Mesenchymal stem cell (in vitro differentiated cells and primary cell): Measurements from ENCODE around the gene RUNX1.

Experiments used
- DNase-seq: peaks from one replicate; pipeline ENCODE4 v3.0.0-alpha.2; 2013
- H2AFZ ChIP-seq: one replicate; pipeline ENCODE4 v1.6.1; 2013; ENCODE audit warnings: low read depth, mild to moderate bottlenecking, control low read depth, inconsistent platforms, low read length, moderate library complexity
- H2AK5ac ChIP-seq: 2 replicates; pipeline ENCODE4 v1.6.1; 2013; ENCODE audit warnings: low read length, moderate library complexity, mild to moderate bottlenecking, inconsistent platforms; ENCODE audit not compliant: severe bottlenecking
- H2BK120ac ChIP-seq: one replicate; pipeline ENCODE4 v1.6.1; 2013; ENCODE audit warnings: low read depth, mild to moderate bottlenecking, inconsistent platforms, low read length, moderate library complexity
- H2BK12ac ChIP-seq, 2 experiments: one replicate each; pipeline ENCODE4 v1.6.1; 2013; ENCODE audit warnings: inconsistent platforms in 2 of 2, low read length in 2 of 2, mild to moderate bottlenecking in 2 of 2, moderate library complexity in 2 of 2, control low read depth in 1 of 2
- H2BK15ac ChIP-seq: one replicate; pipeline ENCODE4 v1.6.1; 2013; ENCODE audit warnings: mild to moderate bottlenecking, low read depth, inconsistent platforms; ENCODE audit not compliant: poor library complexity, severe bottlenecking
- H2BK5ac ChIP-seq: 2 replicates; pipeline ENCODE4 v1.6.1; 2013; ENCODE audit warnings: low read depth, mild to moderate bottlenecking, low read length, control low read depth, inconsistent platforms; ENCODE audit not compliant: poor library complexity, severe bottlenecking
- H3K14ac ChIP-seq, 2 experiments: one replicate each; pipeline ENCODE4 v1.6.1; 2013; ENCODE audit warnings: inconsistent platforms in 2 of 2, low read length in 2 of 2, control low read depth in 1 of 2, mild to moderate bottlenecking in 1 of 2, moderate library complexity in 1 of 2
- H3K18ac ChIP-seq, 2 experiments: one replicate each; pipeline ENCODE4 v1.6.1; 2013; ENCODE audit warnings: inconsistent platforms in 2 of 2, low read length in 2 of 2, control low read depth in 1 of 2, low read depth in 1 of 2, mild to moderate bottlenecking in 1 of 2
- H3K23ac ChIP-seq, 2 experiments: one replicate each; pipeline ENCODE4 v1.6.1; 2013; ENCODE audit warnings: inconsistent platforms in 2 of 2, low read length in 2 of 2, mild to moderate bottlenecking in 2 of 2, moderate library complexity in 2 of 2, control low read depth in 1 of 2
- H3K27ac ChIP-seq: 2 replicates; pipeline ENCODE4 v1.5.1; 2013; ENCODE audit warnings: mild to moderate bottlenecking, moderate library complexity, low read length, control low read depth, inconsistent platforms; ENCODE audit not compliant: poor library complexity, severe bottlenecking
- H3K27me3 ChIP-seq, 2 experiments: 2 replicates each; pipeline versions ENCODE4 v1.6.1 to v1.7.0; 2013; ENCODE audit warnings: low read length in 2 of 2, mild to moderate bottlenecking in 2 of 2, moderate library complexity in 2 of 2, control low read depth in 1 of 2, inconsistent platforms in 1 of 2; ENCODE audit not compliant: control insufficient read depth in 1 of 2, insufficient read depth in 1 of 2
- H3K36me3 ChIP-seq, 2 experiments: 2 replicates each; pipeline versions ENCODE4 v1.6.1 to v1.7.0; 2013; ENCODE audit warnings: low read length in 2 of 2, control low read depth in 1 of 2, inconsistent platforms in 1 of 2, low read depth in 1 of 2, mild to moderate bottlenecking in 1 of 2; ENCODE audit not compliant: insufficient read depth in 2 of 2, control insufficient read depth in 1 of 2
- H3K4ac ChIP-seq, 2 experiments: one replicate each; pipeline ENCODE4 v1.6.1; 2013; ENCODE audit warnings: inconsistent platforms in 2 of 2, low read length in 2 of 2, mild to moderate bottlenecking in 2 of 2, moderate library complexity in 2 of 2, control low read depth in 1 of 2, low read depth in 1 of 2
- H3K4me1 ChIP-seq: 2 replicates; pipeline ENCODE4 v1.6.1; 2013; ENCODE audit warnings: low read depth, low read length, control low read depth; ENCODE audit not compliant: control insufficient read depth, insufficient read depth
- H3K4me2 ChIP-seq: 2 replicates; pipeline ENCODE4 v1.6.1; 2013; ENCODE audit warnings: low read length, mild to moderate bottlenecking, inconsistent platforms; ENCODE audit not compliant: poor library complexity, severe bottlenecking
- H3K4me3 ChIP-seq, 2 experiments: 2 replicates each; pipeline versions ENCODE4 v1.5.1 to v1.7.0; 2013; ENCODE audit warnings: low read length in 2 of 2, mild to moderate bottlenecking in 2 of 2, control low read depth in 1 of 2, low read depth in 1 of 2; ENCODE audit not compliant: insufficient read depth in 1 of 2
- H3K79me1 ChIP-seq: replicated peaks from 2 replicates; pipeline ENCODE4 v1.6.1; 2013; ENCODE audit warnings: mild to moderate bottlenecking, control low read depth, low read length, inconsistent platforms; ENCODE audit not compliant: poor library complexity, severe bottlenecking
- H3K9ac ChIP-seq: 2 replicates; pipeline ENCODE4 v1.7.0; 2013; ENCODE audit warnings: mild to moderate bottlenecking, low read length, moderate library complexity
- H3K9me3 ChIP-seq: 2 replicates; pipeline ENCODE4 v1.7.0; 2013; ENCODE audit warnings: mild to moderate bottlenecking, low read length; ENCODE audit not compliant: control insufficient read depth
- H4K8ac ChIP-seq: one replicate; pipeline ENCODE4 v1.6.1; 2013; ENCODE audit warnings: inconsistent platforms, mild to moderate bottlenecking, low read length, moderate library complexity
- H4K91ac ChIP-seq: one replicate; pipeline ENCODE4 v1.6.1; 2013; ENCODE audit warnings: mild to moderate bottlenecking, low read length, inconsistent platforms
- WGBS: methylation state at CpG from one replicate; pipeline ENCODE4 v1.1.7; 2013; ENCODE audit warnings: mixed read lengths; 5-methylcytosine and 5-hydroxymethylcytosine counted together

Gene RUNX1

DNA sequence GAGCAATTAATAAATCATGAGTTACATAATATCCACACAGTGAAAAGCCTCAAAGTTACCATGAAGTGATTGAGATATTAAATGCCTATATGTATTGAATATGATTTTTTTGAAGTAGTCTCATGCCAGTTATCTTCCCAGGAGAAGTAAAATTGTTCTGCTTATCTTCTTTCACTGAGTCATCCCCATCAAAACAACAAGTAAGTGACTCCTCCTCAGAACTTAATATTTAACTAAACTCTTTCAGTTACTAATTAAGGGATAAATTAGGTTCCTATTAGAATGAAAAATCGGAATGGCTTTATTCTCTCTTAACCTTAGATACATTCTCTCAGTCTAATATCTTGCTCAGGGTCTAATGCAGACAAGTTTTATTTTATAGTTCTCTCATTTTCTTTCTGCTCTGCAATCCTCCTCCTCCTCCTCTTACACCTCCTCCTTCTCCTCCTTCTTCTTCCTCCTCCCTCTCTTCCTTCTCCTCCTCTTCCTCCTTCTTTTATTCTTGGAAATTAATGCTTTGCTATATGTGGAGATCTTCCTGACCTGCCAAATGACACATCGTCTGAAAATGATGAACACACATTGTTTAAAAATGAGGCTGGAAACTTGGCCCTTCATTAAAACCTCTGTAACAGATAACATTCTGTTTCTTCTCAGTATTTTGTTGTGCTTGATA, 110.9 kb downstream of the RUNX1 start:
- Histone ChIP-seq H3K4me3 (no peak overlapping the region), H3K4ac (no peak overlapping the region), H4K91ac (no peak overlapping the region), H3K36me3 (no peaks in the 10 kb centered on the region), H3K27ac (peak overlapping the region; percentile 76), H3K4me1 (peaks cover 7% of the 10 kb centered on the region), H3K27me3 (no peaks in the 10 kb centered on the region), H3K79me1 (peaks cover 3% of the 10 kb centered on the region), H2AK5ac (no peak overlapping the region), H3K9me3 (no peaks in the 10 kb centered on the region), H2BK5ac (no peak overlapping the region), H2BK12ac (no peak overlapping the region), H3K14ac (no peak overlapping the region), H2BK15ac (no peak overlapping the region), H3K4me2 (no peak overlapping the region), H4K8ac (no peak overlapping the region), H3K23ac (no peak overlapping the region), H3K18ac (no peak overlapping the region), H2BK120ac (no peak overlapping the region), H3K9ac (no peak overlapping the region), H2AFZ (no peak overlapping the region)
- DNase-seq, result peak; percentile 26
- 50% methylated on average over 1 of the region's 2 CpGs for WGBS

DNA sequence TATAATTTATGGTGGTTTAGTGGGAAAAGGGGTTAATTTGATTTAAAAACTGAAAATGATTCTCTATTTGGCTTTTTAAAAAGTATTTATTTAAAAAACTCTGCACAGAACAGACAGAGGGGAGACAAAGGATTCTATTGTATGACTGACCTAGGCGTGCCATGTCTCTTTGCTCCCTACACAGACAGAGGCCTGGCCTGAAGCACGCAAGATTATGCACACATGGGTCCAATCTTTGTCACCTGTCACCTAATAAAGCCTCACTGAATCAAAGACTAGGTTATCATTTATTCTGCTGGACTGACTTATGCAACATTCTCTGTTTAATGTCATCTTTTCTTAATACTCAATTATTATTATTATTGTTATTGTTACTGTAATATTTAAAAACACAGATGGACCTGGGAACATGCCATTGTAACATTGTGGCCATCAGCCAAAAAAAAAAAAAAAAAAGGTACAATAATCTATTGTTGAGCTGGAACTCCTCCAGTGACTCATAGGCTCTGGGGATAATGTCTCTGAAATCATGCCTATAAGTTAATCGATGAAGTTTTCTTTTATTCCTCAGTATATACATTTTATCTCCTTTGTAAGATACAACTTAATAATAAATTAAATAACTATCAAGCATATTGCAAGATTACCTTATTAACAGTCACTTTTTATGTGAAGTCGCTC, 112.1 kb downstream of the RUNX1 start:
- H3K4me1 ChIP-seq, result peaks cover 7% of the 10 kb centered on the region
- no peak overlapping the region for H3K18ac ChIP-seq
- no peak overlapping the region for H3K4me3 ChIP-seq
- no peak overlapping the region for H2BK12ac ChIP-seq
- no peak overlapping the region for H2AFZ ChIP-seq
- no peak overlapping the region for H3K9ac ChIP-seq
- no peak overlapping the region for H4K8ac ChIP-seq
- no peaks in the 10 kb centered on the region for H3K27me3 ChIP-seq
- no peak for DNase-seq
- no peak overlapping the region for H2BK120ac ChIP-seq
- H4K91ac ChIP-seq, result no peak overlapping the region
- H3K14ac ChIP-seq, result no peak overlapping the region
- no peaks in the 10 kb centered on the region for H3K36me3 ChIP-seq
- no peak overlapping the region for H3K27ac ChIP-seq
- H3K9me3 ChIP-seq, result no peaks in the 10 kb centered on the region
- no peak overlapping the region for H3K23ac ChIP-seq
- no peaks in the 10 kb centered on the region for H3K79me1 ChIP-seq
- no peak overlapping the region for H2BK15ac ChIP-seq
- H3K4ac ChIP-seq, result no peak overlapping the region
- H3K4me2 ChIP-seq, result no peak overlapping the region
- H2AK5ac ChIP-seq, result no peak overlapping the region
- WGBS, result 92% methylated on average over 3 of the region's 4 CpGs
- H2BK5ac ChIP-seq, result no peak overlapping the region

DNA sequence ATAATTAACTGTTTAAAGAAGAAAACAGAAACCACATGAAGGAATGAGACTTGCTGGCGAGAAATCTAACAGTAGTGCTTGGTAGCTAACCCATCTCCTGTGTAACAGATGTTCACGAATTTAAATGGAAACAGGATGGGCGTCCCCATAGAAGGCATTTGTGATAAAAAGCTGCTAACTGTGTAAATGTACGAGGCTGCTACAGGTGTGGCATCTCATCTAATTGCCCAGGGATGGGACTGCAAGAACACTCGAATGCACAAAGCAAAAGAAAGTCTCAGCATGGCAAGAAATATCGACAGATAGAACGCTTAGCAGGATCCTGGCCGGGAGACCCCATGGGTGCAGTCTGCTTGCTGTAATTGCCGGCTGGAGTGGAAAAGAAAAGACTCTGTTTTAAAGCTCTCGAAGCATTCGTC, 112.7 kb downstream of the RUNX1 start:
- no peak overlapping the region for H3K14ac ChIP-seq
- 86% methylated on average over 9 of the region's 11 CpGs for WGBS
- no peaks in the 10 kb centered on the region for H3K9me3 ChIP-seq
- H3K4me2 ChIP-seq, result no peak overlapping the region
- no peak overlapping the region for H3K23ac ChIP-seq
- no peak overlapping the region for H2BK5ac ChIP-seq
- no peak overlapping the region for H2AK5ac ChIP-seq
- H2BK12ac ChIP-seq, result no peak overlapping the region
- no peak overlapping the region for H3K9ac ChIP-seq
- H3K27ac ChIP-seq, result no peak overlapping the region
- H3K79me1 ChIP-seq, result no peaks in the 10 kb centered on the region
- H4K91ac ChIP-seq, result no peak overlapping the region
- H2AFZ ChIP-seq, result no peak overlapping the region
- H4K8ac ChIP-seq, result no peak overlapping the region
- H2BK120ac ChIP-seq, result no peak overlapping the region
- no peaks in the 10 kb centered on the region for H3K36me3 ChIP-seq
- H3K4me3 ChIP-seq, result no peak overlapping the region
- no peak overlapping the region for H2BK15ac ChIP-seq
- peaks cover 7% of the 10 kb centered on the region for H3K4me1 ChIP-seq
- no peaks in the 10 kb centered on the region for H3K27me3 ChIP-seq
- H3K18ac ChIP-seq, result no peak overlapping the region
- no peak overlapping the region for H3K4ac ChIP-seq
- DNase-seq, result no peak

DNA sequence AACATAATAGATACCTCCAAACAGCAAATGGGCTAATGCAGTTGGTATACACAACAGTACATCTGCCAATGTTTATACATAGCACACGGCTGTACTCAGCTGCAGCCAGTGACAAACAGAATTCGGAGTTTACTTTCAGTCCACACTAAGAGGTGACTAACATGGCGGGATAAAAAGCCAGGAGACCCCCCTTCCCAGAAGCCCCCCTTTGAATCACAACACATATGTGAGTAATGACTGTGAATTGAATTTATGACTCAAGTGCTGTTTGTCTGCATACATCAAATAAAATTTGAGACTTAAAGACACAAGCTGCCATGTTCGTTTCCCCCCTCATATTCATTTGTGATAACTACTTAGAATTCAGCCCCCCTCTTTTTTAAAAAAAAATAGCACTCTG, 113.2 kb downstream of the RUNX1 start:
- Histone ChIP-seq H4K8ac (no peak overlapping the region), H3K4me3 (no peak overlapping the region), H3K27ac (no peak overlapping the region), H3K4ac (no peak overlapping the region), H4K91ac (no peak overlapping the region), H3K9me3 (no peaks in the 10 kb centered on the region), H3K18ac (no peak overlapping the region), H3K79me1 (no peaks in the 10 kb centered on the region), H2AFZ (no peak overlapping the region), H3K23ac (no peak overlapping the region), H3K4me1 (peaks cover 6% of the 10 kb centered on the region), H3K9ac (no peak overlapping the region), H3K36me3 (no peaks in the 10 kb centered on the region), H3K4me2 (no peak overlapping the region), H2BK120ac (no peak overlapping the region), H2BK12ac (no peak overlapping the region), H3K27me3 (no peaks in the 10 kb centered on the region), H2BK15ac (no peak overlapping the region), H2BK5ac (no peak overlapping the region), H2AK5ac (no peak overlapping the region), H3K14ac (no peak overlapping the region)
- peak; percentile 33 for DNase-seq
- 45% methylated on average over 2 of the region's 4 CpGs for WGBS
